Transverse colon (tissue), 4 donors: ENCODE data around the gene MEG3. TPM values are rescaled to one million over a fixed set of nuclear protein-coding genes. Genes with fewer than 3 reads are reported as not detected.

Experiments used
- DNase-seq: peaks from one replicate; pipeline ENCODE4 v3.0.0-alpha.2; 2019
- H3K27ac ChIP-seq, 4 donors: fragments of 200-600 bp; sonication (generic); 2 replicates each; pipeline ENCODE4 v1.5.1; 2016 to 2018; ENCODE audit warnings: inconsistent platforms in 4 of 4
- H3K27me3 ChIP-seq: fragments of 200-600 bp; sonication (generic); 2 replicates; pipeline ENCODE4 v1.5.1; 2017; ENCODE audit warnings: inconsistent platforms
- H3K36me3 ChIP-seq, 4 donors: fragments of 200-600 bp; sonication (generic); 2 replicates each; pipeline ENCODE4 v1.5.1; 2017 to 2019; ENCODE audit warnings: inconsistent platforms in 4 of 4
- H3K4me1 ChIP-seq, 4 donors: fragments of 200-600 bp; sonication (generic); 2 replicates each; pipeline ENCODE4 v1.5.1; 2017 to 2020; ENCODE audit warnings: inconsistent platforms in 4 of 4
- H3K4me3 ChIP-seq, 4 donors: fragments of 200-600 bp; sonication (generic); 1 replicate in 1 of 4; 2 replicates in 3 of 4; pipeline versions ENCODE4 v1.5.1 to v1.6.1; 2017 to 2019; ENCODE audit warnings: inconsistent platforms in 4 of 4
- H3K9me3 ChIP-seq, 2 donors: fragments of 200-600 bp; sonication (generic); 2 replicates each; pipeline ENCODE4 v1.5.1; 2017 to 2019; ENCODE audit warnings: inconsistent platforms in 2 of 2
- CTCF ChIP-seq, 5 experiments: fragments of 200-600 bp in 3 of 5; fragments of 450-650 bp in 2 of 5; sonication (generic) in 3 of 5; IDR thresholded peaks; 1 replicate in 2 of 5; 2 replicates in 3 of 5; pipeline ENCODE4 v1.5.1; 2016 to 2017; ENCODE audit warnings: antibody characterized with exemption in 5 of 5, inconsistent platforms in 3 of 5, mild to moderate bottlenecking in 2 of 5, moderate library complexity in 1 of 5
- EP300 ChIP-seq: sonication (generic); formaldehyde crosslinking; IDR thresholded peaks from one replicate; pipeline ENCODE4 v1.6.1; 2017; ENCODE audit warnings: antibody characterized with exemption, low read depth
- POLR2A ChIP-seq: fragments of 450-650 bp; IDR thresholded peaks from one replicate; pipeline ENCODE4 v1.6.1; 2016; ENCODE audit warnings: antibody characterized with exemption, mild to moderate bottlenecking, moderate library complexity
- POLR2AphosphoS5 ChIP-seq, 3 donors: sonication (generic); formaldehyde crosslinking; IDR thresholded peaks; one replicate each; pipeline ENCODE4 v1.6.1; 2016; ENCODE audit warnings: antibody characterized with exemption in 3 of 3
- WGBS, 2 donors: methylation state at CpG; one replicate each; pipeline ENCODE4 v1.1.5; 2018; ENCODE audit warnings: low coverage in 1 of 2; 5-methylcytosine and 5-hydroxymethylcytosine counted together
- in situ Hi-C, 4 donors: fragments of 200-750 bp; cut with MboI; loops; one replicate each; pipeline versions ENCODE4 v1.15.0 to v1.15.1; 2017; ENCODE audit warnings: low sequenced_read_pairs in 3 of 4, low pct_ligation_motif_present in 1 of 4, low pct_unique_long_range_greater_than_20kb in 1 of 4
- intact Hi-C: fragments of 100-400 bp; cut with DNase I; formaldehyde crosslinking; loops from one replicate; pipeline ENCODE4 v1.15.1; 2023; ENCODE audit warnings: low total_unique reads
- total RNA-seq, 4 donors: library from RNA; depleted of rRNA; stranded (reverse); fragments of >200 nt; gene quantifications; one replicate each; pipeline ENCODE4 v1.1.0, GENCODE V29; 2016

The MEG3 gene
- total RNA-seq, 4 donors from 2014 or later, result 10.6 to 156 (median 40.1) TPM

- peaks cover 0 to 8% (median 0%) of the 10 kb centered on the region in 4 donors for H3K4me1 ChIP-seq
- intact Hi-C loops (loop anchor here (5.0 to 10.0 kb wide), 2 partner anchors 383 to 776 kb away; no protein-coding TSS in a partner anchor), in situ Hi-C loops (loop anchor here in 1 of 4 donors (10.0 to 25.0 kb wide), 2 partner anchors 386 to 783 kb away; no protein-coding TSS in a partner anchor)
- no peak overlapping the region for H3K4me3 ChIP-seq
- no peaks in the 10 kb centered on the region for H3K36me3 ChIP-seq
- DNase-seq, result no peak
- H3K27me3 ChIP-seq, result no peaks in the 10 kb centered on the region
- no peak overlapping the region for H3K27ac ChIP-seq
- no peaks in the 10 kb centered on the region for H3K9me3 ChIP-seq
- TF ChIP-seq POLR2AphosphoS5 (IDR thresholded peaks at IDR 0.05) (no peak), CTCF (IDR thresholded peaks at IDR 0.05) (no peak)
- 82% methylated on average over 13 of the region's 13 CpGs; no CpG with 5 or more reads in 1 of the 2 donors for WGBS, 2 donors
These were observed 25.6 kb downstream of the MEG3 start for GRCh38 chr14:100851586-100851916.

GRCh38 chr14:100851946-100852620 lies 26.2 kb downstream of the MEG3 start:
- WGBS, 2 donors, result 75 to 82% methylated on average over 8 to 14 of the region's 14 CpGs

GRCh38 chr14:100854435-100854834 lies 28.5 kb downstream of the MEG3 start:
- 89 to 90% methylated on average over 2 to 5 of the region's 5 CpGs for WGBS, 2 donors
- intact Hi-C loops, result loop anchor here (5.0 to 10.0 kb wide), 2 partner anchors 380 to 773 kb away; no protein-coding TSS in a partner anchor

More at GRCh38 chr14:100851946-100852620, 26.2 kb downstream of the MEG3 start:
- Histone ChIP-seq H3K4me1 (peaks cover 0 to 8% (median 0%) of the 10 kb centered on the region in 4 donors), H3K27ac (no peak overlapping the region), H3K9me3 (no peaks in the 10 kb centered on the region), H3K27me3 (no peaks in the 10 kb centered on the region), H3K4me3 (no peak overlapping the region), H3K36me3 (no peaks in the 10 kb centered on the region)
- TF ChIP-seq POLR2AphosphoS5 (IDR thresholded peaks at IDR 0.05), result no peak
- no peak for TF ChIP-seq POLR2A
- no peak for TF ChIP-seq EP300
- TF ChIP-seq CTCF (IDR thresholded peaks at IDR 0.05), result no peak
- DNase-seq, result no peak
- intact Hi-C loops (loop anchor here (5.0 to 10.0 kb wide), 2 partner anchors 383 to 775 kb away; no protein-coding TSS in a partner anchor), in situ Hi-C loops (loop anchor here in 1 of 4 donors (10.0 to 25.0 kb wide), 2 partner anchors 385 to 783 kb away; no protein-coding TSS in a partner anchor)

More at GRCh38 chr14:100854435-100854834, 28.5 kb downstream of the MEG3 start:
- TF ChIP-seq CTCF (IDR thresholded peaks at IDR 0.05) (no peak), EP300 (no peak), POLR2AphosphoS5 (IDR thresholded peaks at IDR 0.05) (no peak), POLR2A (no peak)
- H3K9me3 ChIP-seq, result no peaks in the 10 kb centered on the region
- H3K36me3 ChIP-seq, result no peaks in the 10 kb centered on the region
- no peaks in the 10 kb centered on the region for H3K27me3 ChIP-seq
- no peak overlapping the region for H3K4me3 ChIP-seq
- peaks cover 0 to 3% (median 0%) of the 10 kb centered on the region in 4 donors for H3K4me1 ChIP-seq
- no peak for DNase-seq
- H3K27ac ChIP-seq, result no peak overlapping the region
- in situ Hi-C loops, result loop anchor here in 1 of 4 donors (10.0 to 25.0 kb wide), 2 partner anchors 383 to 780 kb away; no protein-coding TSS in a partner anchor
